Fibroblast of the conjunctiva (primary cell): Measurements from ENCODE around the gene RUNX1.

Experiments
- DNase-seq: peaks from one replicate; pipeline ENCODE4 v3.0.0-alpha.2; 2010; ENCODE audit warnings: low read depth

The RUNX1 gene

DNA sequence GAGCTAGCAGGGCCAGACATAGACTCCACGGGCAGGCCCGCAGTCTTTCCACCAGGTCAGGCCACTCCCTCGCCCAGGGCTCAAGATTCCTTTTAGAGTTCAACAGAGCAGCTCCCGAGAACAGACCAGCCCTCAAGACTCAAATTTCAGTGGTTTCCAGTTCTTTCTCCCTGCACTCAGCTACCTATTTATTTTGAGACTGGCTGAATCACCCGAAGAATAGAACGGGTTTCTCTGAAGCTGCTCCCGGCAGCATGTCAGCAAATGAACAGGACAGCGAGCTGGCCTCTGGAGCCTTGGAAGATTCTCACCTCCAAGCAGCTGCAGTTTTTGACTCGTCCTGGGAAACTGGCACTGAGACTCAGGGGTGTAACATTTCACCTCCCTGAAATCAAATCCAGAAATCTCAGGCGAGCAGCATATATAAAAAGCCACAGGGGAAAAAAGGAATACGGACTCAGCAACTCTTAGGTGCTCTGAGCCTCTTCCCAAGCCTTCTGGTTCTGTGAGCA is 202.4 kb downstream of the RUNX1 start:
- DNase-seq = peak; percentile 53

DNA sequence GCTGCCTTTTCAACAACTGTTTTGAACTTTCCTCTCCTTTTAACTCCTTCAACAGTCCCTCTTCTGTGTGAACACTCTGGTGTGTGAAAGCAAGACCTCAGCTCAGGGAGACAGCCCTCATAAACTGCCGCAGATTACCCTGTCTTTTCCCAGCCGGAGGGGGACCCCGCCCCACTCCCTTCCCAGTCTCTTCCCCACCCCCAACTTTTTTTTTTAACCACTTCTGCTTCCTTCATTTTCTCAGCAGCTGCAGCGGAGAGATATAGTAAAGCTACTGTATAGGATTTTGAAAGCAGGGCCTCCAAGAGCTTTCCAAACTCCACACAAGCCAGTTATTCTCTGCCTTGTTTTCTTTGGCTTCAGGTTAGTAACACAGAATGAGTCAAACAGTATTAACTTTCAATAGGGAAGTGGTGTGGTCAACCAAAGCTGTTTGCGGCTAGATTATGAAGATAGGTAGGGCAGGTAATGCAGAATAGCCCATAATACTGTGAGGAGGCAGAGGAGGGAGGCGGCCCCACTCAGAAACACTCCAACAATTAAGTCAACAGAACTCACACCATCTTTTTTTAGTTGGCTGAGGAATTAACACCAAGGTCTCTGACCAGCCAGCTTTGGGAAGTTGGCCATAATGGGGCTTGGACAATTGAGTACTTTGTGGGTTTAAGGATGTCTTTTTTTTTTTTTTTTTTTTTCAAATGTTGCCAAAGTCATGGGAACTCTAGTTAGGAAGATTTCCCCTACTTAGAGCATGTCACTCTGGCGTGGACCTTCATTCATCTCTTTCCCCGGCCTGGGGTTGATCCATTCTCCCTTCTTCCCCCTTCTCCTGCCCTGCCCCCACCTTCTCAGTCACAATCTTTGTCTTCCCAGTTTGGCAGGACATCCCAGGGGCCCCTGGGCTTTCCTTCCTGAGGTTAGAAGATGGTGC is 203.3 kb downstream of the RUNX1 start:
- DNase-seq = peak; percentile 79

DNA sequence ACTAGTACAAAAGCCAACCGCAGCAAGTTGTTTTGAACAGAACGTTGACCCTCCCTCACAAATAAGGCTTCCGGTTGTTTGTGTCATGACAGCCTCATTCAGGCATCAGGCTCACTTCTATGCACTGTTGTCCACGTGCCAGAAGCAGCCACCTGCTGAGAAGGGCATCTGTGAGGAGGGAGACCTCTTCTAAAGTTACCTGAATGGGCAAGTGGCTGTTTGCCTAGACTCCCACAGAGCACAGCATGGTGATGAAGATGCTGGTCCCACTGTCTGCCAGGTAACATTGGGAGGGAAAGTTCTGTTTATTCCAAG is 204.2 kb downstream of the RUNX1 start:
- DNase-seq = no peak

DNA sequence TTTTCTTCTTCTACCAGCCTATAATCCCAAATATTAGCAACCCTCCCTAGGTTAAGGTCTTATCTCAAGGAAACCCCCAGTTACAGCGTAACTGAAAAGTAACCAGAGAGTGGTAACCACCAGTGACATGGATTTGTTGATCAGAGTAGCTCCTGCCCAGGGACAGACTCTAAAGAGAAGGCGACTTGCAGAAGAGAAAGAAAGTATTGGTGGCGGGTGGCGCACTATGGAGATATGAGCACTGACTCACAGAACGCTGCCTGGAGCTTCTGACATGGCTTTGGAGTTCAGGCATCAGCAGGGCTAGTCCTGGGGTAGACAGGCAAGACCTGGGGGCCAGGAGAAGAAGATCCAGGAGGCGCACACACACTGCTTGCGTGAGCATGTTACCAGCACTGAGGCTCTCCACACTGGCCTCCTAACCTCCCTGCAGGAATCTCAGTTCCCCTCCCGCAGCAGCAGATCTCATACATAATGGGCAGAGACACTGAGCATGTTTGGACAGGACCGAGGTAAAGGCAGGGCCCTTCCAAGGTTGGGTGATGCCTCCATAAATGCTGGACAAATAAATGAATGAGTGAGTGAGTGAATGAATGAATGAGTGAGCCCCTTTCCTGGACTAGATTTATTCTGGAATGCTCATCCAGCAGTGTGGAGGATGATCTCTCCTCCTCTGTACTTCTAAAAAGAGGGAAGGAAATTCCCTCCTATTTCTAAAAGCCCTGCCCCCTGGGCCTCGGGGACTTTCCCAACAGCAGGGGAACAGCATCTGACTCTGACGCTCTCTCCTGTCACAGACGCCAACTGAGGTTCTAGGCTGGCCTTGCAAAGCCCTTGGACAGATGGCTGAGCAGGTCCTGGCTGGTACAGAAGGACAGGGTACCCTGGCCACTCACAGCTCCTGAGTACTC is 204.8 kb downstream of the RUNX1 start:
- DNase-seq = no peak

GRCh38 chr21:34843562-34843961 is 205.5 kb downstream of the RUNX1 start:
- no peak for DNase-seq

DNA sequence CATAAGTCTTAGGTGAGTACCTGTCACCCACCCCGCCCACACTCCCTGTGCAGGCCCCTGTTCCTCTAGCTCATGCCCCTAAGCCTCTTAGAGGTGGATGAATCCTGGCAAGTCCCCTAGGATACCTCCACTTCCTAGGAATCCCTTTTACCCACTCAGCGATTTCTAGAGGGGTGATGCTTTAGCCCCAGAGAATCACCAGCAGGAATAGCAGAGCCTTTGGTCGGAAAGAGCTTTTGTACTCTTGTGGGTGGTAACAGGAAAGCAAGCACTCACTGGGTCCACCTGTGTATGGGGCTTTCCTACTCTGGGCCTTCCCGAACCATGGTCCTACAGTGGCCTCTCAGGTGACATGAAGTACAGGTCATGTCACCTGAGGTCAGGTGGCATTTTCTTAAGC is 207.9 kb downstream of the RUNX1 start:
- DNase-seq = no peak

GRCh38 chr21:34840693-34841092 is 208.4 kb downstream of the RUNX1 start:
- no peak for DNase-seq

DNA sequence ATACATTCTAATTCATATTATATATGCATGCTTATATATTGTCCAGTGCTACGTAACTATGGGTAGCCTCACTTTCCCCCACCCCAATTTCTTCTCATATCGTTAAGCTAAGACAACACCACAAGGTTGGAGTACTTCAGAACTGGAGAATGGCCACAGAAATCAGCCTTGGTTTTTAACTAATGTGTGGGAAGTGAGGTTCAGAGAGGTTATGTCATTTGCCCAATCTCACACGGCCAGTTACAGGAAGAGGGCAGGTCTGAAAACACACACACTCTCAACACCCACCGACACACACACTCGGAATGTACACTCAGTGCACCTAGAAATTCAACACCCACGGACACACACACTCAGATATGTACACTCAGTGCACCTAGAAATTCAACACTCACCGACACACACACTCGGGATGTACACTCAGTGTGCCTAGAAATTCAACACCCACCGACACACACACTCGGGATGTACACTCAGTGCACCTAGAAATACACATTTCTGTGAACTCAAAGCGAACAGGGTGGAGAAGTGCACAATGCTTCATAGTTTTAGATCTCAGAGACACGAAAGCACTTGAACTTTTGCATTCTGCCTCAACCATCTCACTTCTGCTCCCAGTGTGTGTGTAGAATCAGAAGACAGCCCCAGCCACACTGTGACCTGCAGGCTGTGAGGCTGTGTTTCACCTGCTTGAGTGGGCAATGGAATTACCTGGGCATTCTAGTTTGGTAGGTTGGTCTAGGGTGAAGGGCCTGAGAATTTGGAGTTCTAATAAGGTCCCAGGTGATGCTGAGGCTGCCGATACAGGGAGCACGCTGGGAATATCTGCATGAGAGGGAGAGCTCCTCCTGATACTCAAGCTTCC is 209.9 kb downstream of the RUNX1 start:
- DNase-seq = no peak

GRCh38 chr21:34836933-34837505 is 212.1 kb downstream of the RUNX1 start:
- DNase-seq = no peak

DNA sequence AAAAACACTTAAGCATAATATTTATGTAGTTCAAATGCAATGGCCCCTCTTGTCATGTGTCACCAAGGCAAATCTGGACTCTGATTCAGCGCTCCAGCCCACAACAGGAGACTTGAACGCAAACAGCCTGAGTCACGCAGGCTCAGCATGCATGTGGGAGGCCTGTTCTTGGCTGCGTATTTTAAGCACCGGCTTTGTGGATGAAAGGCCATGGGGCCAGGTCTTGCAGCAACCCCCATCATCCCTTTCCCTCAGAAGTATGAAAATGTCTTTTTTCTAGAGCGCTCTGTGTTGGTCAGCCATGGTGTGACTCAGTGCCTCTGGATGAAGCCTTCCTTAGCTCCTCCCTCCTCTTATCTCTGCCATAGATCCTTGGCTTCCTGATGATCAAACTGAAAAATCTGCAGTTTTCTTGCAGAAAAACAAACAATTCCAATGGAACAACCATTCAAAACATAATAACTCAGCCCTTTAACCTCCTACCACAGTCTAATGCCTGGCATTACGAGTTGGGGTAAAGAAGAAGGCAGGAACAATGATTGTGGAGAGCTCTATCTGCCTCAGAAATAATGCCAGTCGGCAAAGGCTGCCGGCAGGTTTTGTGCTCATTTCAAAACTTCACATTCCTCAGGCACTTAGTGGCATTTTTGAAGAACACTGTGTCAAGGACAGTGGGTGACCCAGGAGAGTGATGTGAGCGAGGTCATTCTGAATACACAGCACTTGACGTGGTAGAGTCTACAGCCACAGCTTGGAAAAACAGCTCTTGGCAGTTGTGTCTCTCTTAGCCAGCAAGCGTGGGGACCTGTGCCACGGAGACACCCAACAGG is 212.8 kb downstream of the RUNX1 start:
- DNase-seq = peak; percentile 99

- DNase-seq = peak; percentile 74
These were observed 213.6 kb downstream of the RUNX1 start for GRCh38 chr21:34835526-34835925.

GRCh38 chr21:34834852-34835501 is 214.1 kb downstream of the RUNX1 start:
- no peak for DNase-seq

- no peak for DNase-seq
These were observed 214.8 kb downstream of the RUNX1 start for GRCh38 chr21:34834290-34834689.

DNA sequence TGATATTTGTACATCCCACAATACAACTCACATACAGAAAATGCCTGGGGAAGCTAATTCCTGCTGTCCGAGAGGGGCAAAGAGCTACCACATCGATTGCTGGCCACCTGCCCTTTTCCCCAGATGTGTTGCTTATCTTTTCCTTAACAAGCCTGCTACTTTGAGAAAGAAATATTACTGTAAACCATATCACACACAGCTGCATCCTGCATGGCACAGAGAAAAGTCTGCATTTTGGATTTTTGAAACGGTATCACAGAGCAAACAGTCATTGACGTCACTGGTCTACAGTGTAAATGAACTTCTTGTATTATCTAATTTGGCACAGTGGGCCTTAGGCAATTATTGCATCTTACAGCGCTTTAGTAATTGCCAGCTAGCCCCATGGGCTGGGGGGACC is 215.6 kb downstream of the RUNX1 start:
- no peak for DNase-seq

DNA sequence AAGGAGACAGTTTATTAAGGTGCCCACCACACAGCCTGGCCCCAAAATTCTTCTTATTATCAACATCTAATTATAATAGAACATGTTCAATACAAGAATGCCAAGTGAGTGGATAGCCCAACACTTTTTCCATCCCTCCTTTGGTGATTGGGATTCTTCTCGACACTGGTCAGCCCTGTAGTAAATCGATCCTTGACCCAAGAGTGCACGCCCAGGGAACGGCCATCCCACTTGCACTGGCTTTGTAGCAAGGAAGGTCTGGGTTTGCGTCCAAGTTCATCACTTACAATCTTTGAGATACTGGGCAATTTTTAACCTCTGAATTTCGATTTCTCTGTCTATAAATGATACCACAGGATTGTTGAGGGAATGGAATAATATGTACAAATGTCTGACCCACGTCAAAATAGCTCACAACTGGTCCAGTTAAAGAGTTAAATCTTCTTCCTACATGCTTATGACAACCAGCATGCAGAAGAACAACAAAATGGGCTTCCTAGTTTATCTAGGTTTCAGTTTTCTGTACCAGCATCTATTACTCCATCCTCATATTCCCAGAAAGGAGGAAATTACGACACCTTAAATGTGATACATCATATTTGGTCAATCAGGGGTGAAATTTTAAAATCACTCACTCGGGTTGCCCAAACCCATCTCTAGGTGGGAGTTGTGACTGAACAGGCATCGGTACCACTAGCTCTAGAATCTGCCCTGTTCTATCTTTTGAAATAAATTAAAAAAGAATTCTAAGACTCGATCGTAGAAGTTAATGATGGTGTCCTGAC is 218.5 kb downstream of the RUNX1 start:
- DNase-seq = no peak

GRCh38 chr21:34827445-34828235 is 221.5 kb downstream of the RUNX1 start:
- DNase-seq = no peak

- DNase-seq = no peak
These were observed 222.3 kb downstream of the RUNX1 start for GRCh38 chr21:34826836-34827235.

DNA sequence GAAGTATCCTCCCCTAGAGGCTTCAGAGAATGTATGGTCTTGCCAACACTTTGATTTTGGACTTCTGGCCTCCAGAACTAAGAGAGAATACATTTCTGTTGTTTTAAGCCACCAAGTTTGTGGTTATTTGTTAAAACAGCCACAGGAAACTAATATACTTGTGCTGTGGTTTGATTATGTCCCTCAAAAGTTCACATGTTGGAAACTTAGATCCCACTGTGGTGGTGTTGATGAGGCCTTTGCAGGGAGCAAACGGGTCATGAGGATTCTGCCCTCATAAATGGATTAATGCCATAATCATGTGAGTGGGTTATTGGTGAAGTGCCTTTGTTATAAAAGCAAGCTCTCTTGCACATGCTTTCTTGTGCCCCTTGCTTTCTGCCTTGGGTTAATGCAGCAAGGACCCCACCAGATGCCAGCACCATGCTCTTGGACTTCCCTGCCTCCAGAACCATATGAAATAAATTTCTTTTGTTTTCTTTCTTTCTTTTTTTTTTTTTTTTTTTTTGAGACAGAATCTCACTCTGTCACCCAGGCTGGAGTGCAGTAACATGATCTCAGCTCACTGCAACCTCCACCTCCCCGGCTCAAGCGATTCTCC is 223.1 kb downstream of the RUNX1 start:
- no peak for DNase-seq
